GM12878 (cell line): ENCODE results near the gene UNC80. TPM values are rescaled to one million over a fixed set of nuclear protein-coding genes. Genes with fewer than 3 reads are reported as not detected.

Experiments used
- ATAC-seq: fragments of 200-7000 bp; cut with Tn5 transposase; 3 replicates; pipeline ENCODE4 v1.9.1; 2020; ENCODE audit warnings: mild to moderate bottlenecking, moderate library complexity
- BruUV-seq: library from RNA; stranded (reverse); fragments of 400-500 nt; replicated peaks from 2 replicates; lab custom pipeline; 2021; lab: Mats Ljungman, UMichigan
- CTCF ChIA-PET: fragments of 300-600 bp; sonication (Branson Sonifier 250); formaldehyde crosslinking; extraction: SDS; loops from one replicate; lab custom pipeline; 2021; ENCODE audit warnings: inconsistent platforms; lab: Yijun Ruan, JAX
- POLR2A ChIA-PET: fragments of 350-600 bp; formaldehyde crosslinking; extraction: SDS; loops from one replicate; lab custom pipeline; 2021; ENCODE audit warnings: inconsistent platforms; lab: Charles Lee
- RAD21 ChIA-PET: fragments of 300-600 bp; sonication (Branson Sonifier 250); formaldehyde crosslinking; loops from one replicate; lab custom pipeline; 2023; ENCODE audit warnings: antibody characterized with exemption; ENCODE audit not compliant: unreplicated experiment; lab: Charles Lee
- SMC1A ChIA-PET: fragments of 300-600 bp; sonication (Branson Sonifier 250); formaldehyde crosslinking; loops from one replicate; lab custom pipeline; 2023; ENCODE audit not compliant: unreplicated experiment, uncharacterized antibody; lab: Charles Lee
- DNase-seq: peaks from one replicate; pipeline ENCODE4 v3.0.0-alpha.2; 2011; ENCODE audit warnings: low read depth, low spot score
- FAIRE-seq: peaks from 3 replicates; lab custom pipeline; 2011; peaks lifted over from hg19 to GRCh38; lab: Jason Lieb, UNC
- H2AFZ ChIP-seq: 2 replicates; pipeline ENCODE4 v1.6.0; 2011; ENCODE audit warnings: low read depth, low read length, control low read depth; ENCODE audit not compliant: control insufficient read depth
- H3K27ac ChIP-seq: 2 replicates; pipeline ENCODE4 v1.5.1; 2011; ENCODE audit warnings: control low read depth; ENCODE audit not compliant: control insufficient read depth, insufficient read depth
- H3K27me3 ChIP-seq, 2 experiments: replicated peaks in 1 of 2; 2 replicates each; pipeline versions ENCODE4 v1.6.0 to v1.6.1; 2011; ENCODE audit warnings: low read length in 1 of 2; ENCODE audit not compliant: control insufficient read depth in 2 of 2, insufficient read depth in 2 of 2
- H3K36me3 ChIP-seq, 2 experiments: 2 replicates each; pipeline ENCODE4 v1.5.1; 2011; ENCODE audit warnings: low read length in 1 of 2; ENCODE audit not compliant: control insufficient read depth in 2 of 2, insufficient read depth in 2 of 2
- H3K4me1 ChIP-seq: 2 replicates; pipeline ENCODE4 v1.6.1; 2011; ENCODE audit warnings: mild to moderate bottlenecking, low read length, moderate library complexity, mixed read lengths; ENCODE audit not compliant: control insufficient read depth, insufficient read depth
- H3K4me2 ChIP-seq: 2 replicates; pipeline ENCODE4 v1.6.0; 2011; ENCODE audit warnings: control low read depth; ENCODE audit not compliant: control insufficient read depth, insufficient read depth
- H3K4me3 ChIP-seq: fragments of 200-600 bp; sonication (generic); 2 replicates; pipeline ENCODE4 v1.5.1; 2016
- H3K79me2 ChIP-seq: 2 replicates; pipeline ENCODE4 v1.6.0; 2011; ENCODE audit warnings: low read length; ENCODE audit not compliant: control insufficient read depth, insufficient read depth
- H3K9ac ChIP-seq: 2 replicates; pipeline ENCODE4 v1.8.0; 2011; ENCODE audit warnings: low read length, control low read depth, mixed read lengths; ENCODE audit not compliant: control insufficient read depth, insufficient read depth
- H3K9me3 ChIP-seq: replicated peaks from 3 replicates; pipeline ENCODE4 v1.5.1; 2011; ENCODE audit warnings: mild to moderate bottlenecking, low read length; ENCODE audit not compliant: control insufficient read depth, insufficient read depth
- H4K20me1 ChIP-seq: 2 replicates; pipeline ENCODE4 v1.6.0; 2011; ENCODE audit not compliant: control insufficient read depth, insufficient read depth
- CBX5 ChIP-seq: sonication (generic); IDR thresholded peaks from 2 replicates; pipeline ENCODE4 v1.6.1; 2016; ENCODE audit warnings: low read depth, moderate library complexity, mild to moderate bottlenecking, inconsistent platforms
- EED ChIP-seq: sonication (generic); IDR thresholded peaks from 2 replicates; pipeline ENCODE4 v1.6.1; 2016; ENCODE audit warnings: antibody characterized with exemption, low read depth
- GABPA ChIP-seq: IDR thresholded peaks from 2 replicates; pipeline ENCODE4 v1.6.1; 2014; ENCODE audit warnings: antibody characterized with exemption, low read depth, mild to moderate bottlenecking, inconsistent platforms
- MYC ChIP-seq: IDR thresholded peaks from 2 replicates; pipeline ENCODE4 v1.6.1; 2011; ENCODE audit warnings: mild to moderate bottlenecking, low read length, moderate library complexity, inconsistent platforms; ENCODE audit not compliant: insufficient read depth, insufficient replicate concordance, insufficient read length, severe bottlenecking
- NFYA ChIP-seq: IDR thresholded peaks from 2 replicates; pipeline ENCODE4 v1.6.1; 2011; ENCODE audit warnings: low read depth, mild to moderate bottlenecking, low read length, improper control_type of control experiment, borderline replicate concordance
- NFYB ChIP-seq: IDR thresholded peaks from 2 replicates; pipeline ENCODE4 v1.6.1; 2011; ENCODE audit warnings: low read depth, mild to moderate bottlenecking, low read length, improper control_type of control experiment, moderate library complexity; ENCODE audit not compliant: insufficient read depth
- NR2F1 ChIP-seq: fragments of 450-650 bp; conservative IDR thresholded peaks from 2 replicates; pipeline ENCODE4 v1.6.1; 2017; ENCODE audit warnings: mild to moderate bottlenecking
- PAX8 ChIP-seq: fragments of 450-650 bp; IDR thresholded peaks from 2 replicates; pipeline ENCODE4 v1.6.1; 2017; ENCODE audit warnings: mild to moderate bottlenecking, moderate library complexity
- PML ChIP-seq: IDR thresholded peaks from 2 replicates; pipeline ENCODE4 v1.6.1; 2012; ENCODE audit warnings: low read length, inconsistent platforms
- POLR2AphosphoS2 ChIP-seq: IDR thresholded peaks from 2 replicates; pipeline ENCODE4 v1.6.1; 2011; ENCODE audit warnings: low read depth, mild to moderate bottlenecking, low read length, improper control_type of control experiment, moderate library complexity
- SIN3A ChIP-seq: IDR thresholded peaks from 2 replicates; pipeline ENCODE4 v1.6.1; 2012; ENCODE audit warnings: low read depth, low read length, improper control_type of control experiment
- TCF12 ChIP-seq: IDR thresholded peaks from 2 replicates; pipeline ENCODE4 v1.6.1; 2011; ENCODE audit warnings: low read depth, mild to moderate bottlenecking, low read length
- TCF7 ChIP-seq: IDR thresholded peaks from 2 replicates; pipeline ENCODE4 v1.6.1; 2014; ENCODE audit warnings: antibody characterized with exemption, borderline replicate concordance
- ZNF274 ChIP-seq: IDR thresholded peaks from one replicate; pipeline ENCODE4 v1.8.0; 2011; ENCODE audit not compliant: insufficient read length, insufficient read depth
- ZNF384 ChIP-seq: IDR thresholded peaks from 2 replicates; pipeline ENCODE4 v1.6.1; 2012; ENCODE audit warnings: low read depth, mild to moderate bottlenecking, low read length, improper control_type of control experiment, borderline replicate concordance
- whole genome bisulfite sequencing: methylation state at CpG from one replicate; pipeline ENCODE4 v1.1.6; 2016; ENCODE audit warnings: low lambda C conversion rate; ENCODE audit not compliant: insufficient replicate concordance, insufficient coverage; ENCODE audit errors: missing lambda C conversion rate; 5-methylcytosine and 5-hydroxymethylcytosine counted together
- in situ Hi-C: fragments of 300-500 bp; cut with MboI; formaldehyde crosslinking; loops from 9 replicates; pipeline ENCODE4 v1.14.3; 2018; ENCODE audit warnings: mixed read lengths
- intact Hi-C: fragments of 100-400 bp; cut with micrococcal nuclease; formaldehyde crosslinking; loops from one replicate; pipeline ENCODE4 v1.14.2; 2022; ENCODE audit not compliant: unreplicated experiment
- polyA plus RNA-seq, 11 experiments: library from polyadenylated mRNA; depleted of rRNA in 4 of 11; unstranded in 6 of 11; stranded (reverse) in 5 of 11; fragments of >200 nt; fragmentation: Nextera tagmentation in 4 of 11; fragmentation: Illumina TruSeq in 1 of 11; extraction: Ambion mirVana in 4 of 11; extraction: Trizol in 1 of 11; gene quantifications; 1 replicate in 1 of 11; 2 replicates in 10 of 11; pipeline versions ENCODE4 v1.2.1 to v1.2.3, GENCODE V29; 2011 to 2016; ENCODE audit warnings: inconsistent platforms in 2 of 11, missing spikeins in 2 of 11, low read depth in 1 of 11
- total RNA-seq, 4 experiments: library from RNA; depleted of rRNA in 3 of 4; stranded (reverse); fragments of >200 nt in 3 of 4; fragmentation: Illumina TruSeq in 1 of 4; extraction: Trizol in 1 of 4; gene quantifications; 2 replicates each; pipeline versions ENCODE4 v1.2.1 to v1.2.3, GENCODE V29; 2013 to 2021
- TF ChIP-seq, protein P1 (sequence below): fragments of 450-650 bp; IDR thresholded peaks from 2 replicates; pipeline ENCODE4 v1.6.1; 2014; ENCODE audit warnings: mild to moderate bottlenecking
- TF ChIP-seq, protein P2 (sequence below): fragments of 450-650 bp; formaldehyde crosslinking; IDR thresholded peaks from 2 replicates; pipeline ENCODE4 v1.4.0; 2022; ENCODE audit warnings: mild to moderate bottlenecking, moderate library complexity

UNC80 gene
- total and polyA plus RNA-seq, 10 of the 15 experiments (the other 5 are each of a cell fraction or from before 2014, with no cell fraction given) = not detected

DNA sequence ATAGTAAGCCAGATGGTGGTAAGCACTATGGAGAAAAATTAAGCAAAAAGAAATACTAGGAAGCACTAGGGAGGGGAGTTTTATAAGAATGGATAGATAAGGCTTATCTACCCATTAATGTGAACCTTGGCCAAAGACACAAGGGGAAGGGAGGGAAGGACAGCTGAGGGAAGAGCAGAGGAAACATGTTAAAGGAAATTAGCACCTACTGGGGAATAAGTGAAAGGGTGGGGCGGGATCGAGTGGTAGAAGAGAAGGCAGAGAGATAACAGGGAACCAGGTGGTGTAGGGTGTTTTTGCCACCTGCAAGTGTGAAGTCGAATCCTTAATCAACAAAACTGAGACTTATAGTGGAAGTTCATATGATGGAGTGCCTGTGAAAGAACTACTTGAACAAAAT is 1.7 kb downstream of the UNC80 start:
- no peaks in the 10 kb centered on the region for H3K79me2 ChIP-seq
- H3K9ac ChIP-seq = no peak overlapping the region
- H3K27ac ChIP-seq = no peak overlapping the region
- no peaks in the 10 kb centered on the region for H4K20me1 ChIP-seq
- ChIA-PET CTCF (no interaction called here), RAD21 (no interaction called here), POLR2A (no interaction called here), SMC1A (interaction anchor here (1.4 kb wide), 1 partner anchor 10 kb away, joined by 3 read pairs; no protein-coding TSS in a partner anchor)
- FAIRE-seq (no peak), ATAC-seq (no peak), DNase-seq (no peak)
- H3K36me3 ChIP-seq = no peaks in the 10 kb centered on the region
- H2AFZ ChIP-seq = no peak overlapping the region
- peaks cover 0 to 2% of the 10 kb centered on the region in 2 experiments; a peak in 1 of 4 replicates for H3K27me3 ChIP-seq
- in situ Hi-C loops (no loop called here), intact Hi-C loops (no loop called here)
- TF ChIP-seq TCF7 (no peak), CBX5 (no peak), NR2F1 (no peak), ZNF384 (no peak), GABPA (no peak), SIN3A (no peak)
- WGBS = 2% methylated on average over 3 of the region's 3 CpGs
- no peaks in the 10 kb centered on the region for H3K4me1 ChIP-seq
- no peak overlapping the region for H3K4me2 ChIP-seq
- H3K4me3 ChIP-seq = no peak overlapping the region
- no peaks in the 10 kb centered on the region for H3K9me3 ChIP-seq
- BruUV-seq = no TSS peak

DNA sequence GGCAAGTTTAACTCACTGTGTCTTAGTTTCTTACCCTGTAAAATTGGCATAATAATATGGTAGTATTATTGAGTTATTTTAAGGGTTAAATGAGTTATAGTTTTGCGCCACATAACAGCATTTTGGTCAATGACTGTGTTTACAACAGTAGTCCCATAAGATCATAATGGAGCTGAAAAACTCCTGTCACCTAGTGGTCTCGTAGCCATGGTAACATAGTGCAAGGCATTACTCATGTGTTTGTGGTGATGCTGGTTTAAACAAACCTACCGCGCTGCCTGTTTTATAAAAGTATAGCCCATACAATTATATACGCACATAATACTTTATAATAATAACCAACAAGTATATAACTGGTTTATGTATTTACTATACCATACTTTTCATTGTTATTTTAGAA is 15.8 kb downstream of the UNC80 start:
- CTCF ChIA-PET = no interaction called here
- no peaks in the 10 kb centered on the region for H3K4me1 ChIP-seq
- no TSS peak for BruUV-seq
- H3K4me3 ChIP-seq = no peak overlapping the region
- POLR2A ChIA-PET = no interaction called here
- no peak overlapping the region for H3K9ac ChIP-seq
- no peaks in the 10 kb centered on the region for H3K36me3 ChIP-seq
- DNase-seq = no peak
- H3K4me2 ChIP-seq = no peak overlapping the region
- no peak for FAIRE-seq
- RAD21 ChIA-PET = no interaction called here
- intact Hi-C loops (no loop called here), in situ Hi-C loops (no loop called here)
- no peaks in the 10 kb centered on the region for H4K20me1 ChIP-seq
- no peaks in the 10 kb centered on the region for H3K9me3 ChIP-seq
- WGBS = 80% methylated on average over 5 of the region's 5 CpGs
- TF ChIP-seq PML (no peak), NFYA (no peak), ZNF274 (no peak), MYC (no peak), POLR2AphosphoS2 (no peak), PAX8 (no peak), NR2F1 (no peak), EED (no peak), NFYB (no peak), TCF12 (no peak)
- TF ChIP-seq, protein P1, sequence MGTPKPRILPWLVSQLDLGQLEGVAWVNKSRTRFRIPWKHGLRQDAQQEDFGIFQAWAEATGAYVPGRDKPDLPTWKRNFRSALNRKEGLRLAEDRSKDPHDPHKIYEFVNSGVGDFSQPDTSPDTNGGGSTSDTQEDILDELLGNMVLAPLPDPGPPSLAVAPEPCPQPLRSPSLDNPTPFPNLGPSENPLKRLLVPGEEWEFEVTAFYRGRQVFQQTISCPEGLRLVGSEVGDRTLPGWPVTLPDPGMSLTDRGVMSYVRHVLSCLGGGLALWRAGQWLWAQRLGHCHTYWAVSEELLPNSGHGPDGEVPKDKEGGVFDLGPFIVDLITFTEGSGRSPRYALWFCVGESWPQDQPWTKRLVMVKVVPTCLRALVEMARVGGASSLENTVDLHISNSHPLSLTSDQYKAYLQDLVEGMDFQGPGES = no peak
- TF ChIP-seq, protein P2, sequence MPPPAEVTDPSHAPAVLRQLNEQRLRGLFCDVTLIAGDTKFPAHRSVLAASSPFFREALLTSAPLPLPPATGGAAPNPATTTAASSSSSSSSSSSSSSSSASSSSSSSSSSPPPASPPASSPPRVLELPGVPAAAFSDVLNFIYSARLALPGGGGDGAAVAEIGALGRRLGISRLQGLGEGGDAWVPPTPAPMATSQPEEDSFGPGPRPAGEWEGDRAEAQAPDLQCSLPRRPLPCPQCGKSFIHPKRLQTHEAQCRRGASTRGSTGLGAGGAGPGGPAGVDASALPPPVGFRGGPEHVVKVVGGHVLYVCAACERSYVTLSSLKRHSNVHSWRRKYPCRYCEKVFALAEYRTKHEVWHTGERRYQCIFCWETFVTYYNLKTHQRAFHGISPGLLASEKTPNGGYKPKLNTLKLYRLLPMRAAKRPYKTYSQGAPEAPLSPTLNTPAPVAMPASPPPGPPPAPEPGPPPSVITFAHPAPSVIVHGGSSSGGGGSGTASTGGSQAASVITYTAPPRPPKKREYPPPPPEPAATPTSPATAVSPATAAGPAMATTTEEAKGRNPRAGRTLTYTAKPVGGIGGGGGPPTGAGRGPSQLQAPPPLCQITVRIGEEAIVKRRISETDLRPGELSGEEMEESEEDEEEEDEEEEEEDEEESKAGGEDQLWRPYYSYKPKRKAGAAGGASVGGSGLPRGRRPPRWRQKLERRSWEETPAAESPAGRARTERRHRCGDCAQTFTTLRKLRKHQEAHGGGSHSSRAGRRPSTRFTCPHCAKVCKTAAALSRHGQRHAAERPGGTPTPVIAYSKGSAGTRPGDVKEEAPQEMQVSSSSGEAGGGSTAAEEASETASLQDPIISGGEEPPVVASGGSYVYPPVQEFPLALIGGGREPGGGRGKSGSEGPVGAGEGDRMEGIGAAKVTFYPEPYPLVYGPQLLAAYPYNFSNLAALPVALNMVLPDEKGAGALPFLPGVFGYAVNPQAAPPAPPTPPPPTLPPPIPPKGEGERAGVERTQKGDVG (CRISPR knock-in tag) = no peak
- H3K79me2 ChIP-seq = no peaks in the 10 kb centered on the region
- SMC1A ChIA-PET = no interaction called here
- ATAC-seq = no peak
- no peak overlapping the region for H2AFZ ChIP-seq
- H3K27me3 ChIP-seq = no peaks in the 10 kb centered on the region
- no peak overlapping the region for H3K27ac ChIP-seq
